ENCODE results near the gene SPIN1. TPM values are rescaled to one million over a fixed set of nuclear protein-coding genes. Genes with fewer than 3 reads are reported as not detected.

SPIN1 gene
- total and polyA plus RNA-seq, 12 donors: 36.3 to 79.9 (median 57.4) TPM

- Histone ChIP-seq H3K27me3 (no peaks in the 10 kb centered on the region), H3K27ac (no peak overlapping the region), H3K4me3 (no peak overlapping the region), H3K9me3 (replicated peaks in 1 of 3) (no peaks in the 10 kb centered on the region), H3K36me3 (replicated peaks in 1 of 2) (peaks cover 0 to 17% of the 10 kb centered on the region in 2 donors), H3K4me1 (replicated peaks in 1 of 2) (peaks cover 0 to 18% of the 10 kb centered on the region in 2 donors)
- intact Hi-C loops (cut with DNase I): no loop called here
- DNase-seq: no peak
- WGBS, 4 donors: 77 to 91% (median 83%) methylated on average over 1 of the region's 1 CpG
- TF ChIP-seq POLR2A (IDR thresholded peaks at IDR 0.05): no peak
- TF ChIP-seq, protein P1, sequence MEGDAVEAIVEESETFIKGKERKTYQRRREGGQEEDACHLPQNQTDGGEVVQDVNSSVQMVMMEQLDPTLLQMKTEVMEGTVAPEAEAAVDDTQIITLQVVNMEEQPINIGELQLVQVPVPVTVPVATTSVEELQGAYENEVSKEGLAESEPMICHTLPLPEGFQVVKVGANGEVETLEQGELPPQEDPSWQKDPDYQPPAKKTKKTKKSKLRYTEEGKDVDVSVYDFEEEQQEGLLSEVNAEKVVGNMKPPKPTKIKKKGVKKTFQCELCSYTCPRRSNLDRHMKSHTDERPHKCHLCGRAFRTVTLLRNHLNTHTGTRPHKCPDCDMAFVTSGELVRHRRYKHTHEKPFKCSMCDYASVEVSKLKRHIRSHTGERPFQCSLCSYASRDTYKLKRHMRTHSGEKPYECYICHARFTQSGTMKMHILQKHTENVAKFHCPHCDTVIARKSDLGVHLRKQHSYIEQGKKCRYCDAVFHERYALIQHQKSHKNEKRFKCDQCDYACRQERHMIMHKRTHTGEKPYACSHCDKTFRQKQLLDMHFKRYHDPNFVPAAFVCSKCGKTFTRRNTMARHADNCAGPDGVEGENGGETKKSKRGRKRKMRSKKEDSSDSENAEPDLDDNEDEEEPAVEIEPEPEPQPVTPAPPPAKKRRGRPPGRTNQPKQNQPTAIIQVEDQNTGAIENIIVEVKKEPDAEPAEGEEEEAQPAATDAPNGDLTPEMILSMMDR (IDR thresholded peaks at IDR 0.05): no peak
Observed at GRCh38 chr9:88464851-88465250, 76.6 kb downstream of the SPIN1 start.

DNA sequence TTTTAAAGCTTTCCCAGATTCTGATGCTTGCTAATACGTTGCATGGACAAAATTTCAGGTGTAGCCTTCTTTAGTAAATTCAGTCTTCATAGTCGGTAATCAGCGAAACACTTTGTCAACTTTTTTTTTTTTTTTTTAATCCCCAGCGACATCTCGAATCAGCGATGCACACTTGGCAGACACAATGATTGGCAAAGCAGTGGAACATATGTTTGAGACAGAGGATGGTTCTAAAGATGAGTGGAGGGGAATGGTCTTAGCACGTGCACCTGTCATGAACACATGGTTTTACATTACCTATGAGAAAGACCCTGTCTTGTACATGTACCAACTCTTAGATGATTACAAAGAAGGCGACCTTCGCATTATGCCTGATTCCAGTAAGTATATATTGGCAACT lies 80.0 kb downstream of the SPIN1 start:
- intact Hi-C loops (cut with DNase I): no loop called here
- Histone ChIP-seq H3K27ac (no peak overlapping the region), H3K4me1 (replicated peaks in 1 of 2) (no peaks in the 10 kb centered on the region), H3K36me3 (replicated peaks in 1 of 2) (peaks cover 0 to 17% of the 10 kb centered on the region in 2 donors), H3K9me3 (replicated peaks in 1 of 3) (no peaks in the 10 kb centered on the region), H3K4me3 (no peak overlapping the region), H3K27me3 (no peaks in the 10 kb centered on the region)
- 96 to 98% (median 97%) methylated on average over 9 of the region's 9 CpGs for WGBS, 4 donors
- DNase-seq: no peak
- TF ChIP-seq, protein P1 (IDR thresholded peaks at IDR 0.05): no peak
- TF ChIP-seq POLR2A (IDR thresholded peaks at IDR 0.05): no peak

DNA sequence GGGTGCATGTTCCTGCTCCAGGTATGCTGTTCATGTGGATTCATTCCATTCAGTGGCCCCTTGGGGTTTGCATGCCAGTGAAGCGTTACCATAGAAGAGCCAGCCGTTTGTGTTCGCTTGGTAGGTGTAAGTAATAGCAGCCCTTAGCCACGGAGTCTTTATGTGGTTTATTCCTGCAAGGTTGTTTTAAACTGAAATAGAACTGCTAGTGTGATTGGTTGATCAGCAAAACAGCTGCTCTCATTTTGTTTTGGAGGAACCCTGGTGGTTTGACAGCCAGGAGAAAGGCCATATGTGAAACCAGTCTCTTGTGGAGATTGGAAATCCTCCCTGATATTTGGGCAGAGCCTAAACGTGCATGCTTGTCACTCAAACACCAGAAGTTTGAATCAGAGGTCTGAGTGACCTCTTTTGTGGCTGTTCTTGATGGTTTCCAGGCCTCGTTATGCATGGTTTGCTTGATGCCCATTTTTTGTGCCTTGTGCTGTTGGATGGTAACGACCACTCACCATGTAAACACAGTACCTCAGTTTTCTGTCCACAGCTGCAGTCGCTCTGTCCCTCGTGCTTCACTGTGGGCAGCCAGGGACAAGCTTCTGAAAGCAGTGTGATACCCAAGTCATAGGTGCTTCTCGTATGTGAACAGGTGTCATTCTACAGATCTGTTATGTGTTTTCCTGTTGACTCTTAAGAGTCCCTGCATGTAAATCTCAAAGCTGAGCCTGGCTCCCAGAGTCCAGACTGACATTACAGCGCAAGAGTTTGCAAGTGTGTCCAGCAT lies 88.4 kb downstream of the SPIN1 start:
- no peaks in the 10 kb centered on the region for H3K9me3 ChIP-seq (replicated peaks in 1 of 3)
- intact Hi-C loops (cut with DNase I): no loop called here
- 87 to 91% (median 88%) methylated on average over 11 of the region's 11 CpGs for WGBS, 4 donors

DNA sequence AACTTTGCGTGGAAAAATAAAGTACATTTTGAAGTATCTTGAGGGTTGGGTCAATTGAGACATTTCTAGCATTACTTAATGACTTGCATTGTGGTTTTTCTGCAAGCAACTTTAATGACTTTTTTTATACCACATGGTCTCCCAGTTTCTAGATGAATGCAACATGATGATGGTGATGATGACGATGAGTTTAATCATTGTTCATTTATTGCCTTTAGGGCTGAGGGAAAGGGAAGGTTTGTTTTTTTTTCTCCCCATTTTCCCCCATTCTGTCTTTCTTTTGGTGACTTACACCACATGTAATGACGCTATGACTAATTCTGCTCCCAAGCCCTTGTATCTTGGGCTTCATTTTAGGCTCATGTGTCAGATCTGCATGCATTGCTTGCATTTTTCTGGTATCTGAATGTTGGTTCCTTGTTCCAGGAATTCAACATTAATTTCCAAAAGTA lies 89.1 kb downstream of the SPIN1 start:
- DNase-seq: no peak
- intact Hi-C loops (cut with DNase I): no loop called here
- no peaks in the 10 kb centered on the region for H3K27me3 ChIP-seq
- 88 to 94% (median 93%) methylated on average over 3 of the region's 3 CpGs for WGBS, 4 donors
- H3K36me3 ChIP-seq (replicated peaks in 1 of 2): peaks cover 0 to 5% of the 10 kb centered on the region in 2 donors
- TF ChIP-seq, protein P1 (IDR thresholded peaks at IDR 0.05): no peak
- TF ChIP-seq POLR2A (IDR thresholded peaks at IDR 0.05): no peak
- no peak overlapping the region for H3K4me3 ChIP-seq
- no peaks in the 10 kb centered on the region for H3K9me3 ChIP-seq (replicated peaks in 1 of 3)
- H3K4me1 ChIP-seq (replicated peaks in 1 of 2): no peaks in the 10 kb centered on the region
- H3K27ac ChIP-seq: no peak overlapping the region

More for the DNA sequence above, 88.4 kb downstream of the SPIN1 start:
- peaks cover 0 to 5% of the 10 kb centered on the region in 2 donors for H3K36me3 ChIP-seq (replicated peaks in 1 of 2)
- TF ChIP-seq, protein P1 (IDR thresholded peaks at IDR 0.05): no peak
- TF ChIP-seq POLR2A (IDR thresholded peaks at IDR 0.05): no peak
- H3K4me3 ChIP-seq: no peak overlapping the region
- no peak for DNase-seq
- no peak overlapping the region for H3K27ac ChIP-seq
- no peaks in the 10 kb centered on the region for H3K27me3 ChIP-seq
- H3K4me1 ChIP-seq (replicated peaks in 1 of 2): no peaks in the 10 kb centered on the region
